Neutrophil (primary cell): ENCODE measurements around the gene PLA2G4C.

Experiments
- H3K27ac ChIP-seq: fragments of 200-600 bp; sonication (generic); 2 replicates; pipeline ENCODE4 v1.5.1; 2016; ENCODE audit warnings: mild to moderate bottlenecking, moderate library complexity
- H3K27me3 ChIP-seq: fragments of 200-600 bp; sonication (generic); 2 replicates; pipeline ENCODE4 v1.6.0; 2016; ENCODE audit warnings: mild to moderate bottlenecking
- H3K36me3 ChIP-seq: fragments of 200-600 bp; sonication (generic); 2 replicates; pipeline ENCODE4 v1.5.1; 2017
- H3K4me1 ChIP-seq, 2 experiments: fragments of 200-600 bp in 1 of 2; sonication (generic) in 1 of 2; 1 replicate in 1 of 2; 2 replicates in 1 of 2; pipeline versions ENCODE4 v1.5.1 to v1.6.1; 2013 to 2016; ENCODE audit warnings: low read depth in 1 of 2, low read length in 1 of 2, mild to moderate bottlenecking in 1 of 2, moderate library complexity in 1 of 2; ENCODE audit not compliant: control insufficient read depth in 1 of 2, insufficient read depth in 1 of 2
- H3K4me3 ChIP-seq, 2 experiments: fragments of 200-600 bp in 1 of 2; sonication (generic) in 1 of 2; 1 replicate in 1 of 2; 2 replicates in 1 of 2; pipeline ENCODE4 v1.5.1; 2013 to 2016; ENCODE audit warnings: low read depth in 1 of 2, low read length in 1 of 2, mild to moderate bottlenecking in 1 of 2, moderate library complexity in 1 of 2
- H3K9me3 ChIP-seq: fragments of 200-600 bp; sonication (generic); 2 replicates; pipeline ENCODE4 v1.5.1; 2016
- TF ChIP-seq, protein P1 (sequence below): fragments of 200-600 bp; sonication (generic); IDR thresholded peaks from 2 replicates; pipeline ENCODE4 v1.5.1; 2016; ENCODE audit warnings: antibody characterized with exemption

Gene PLA2G4C

DNA sequence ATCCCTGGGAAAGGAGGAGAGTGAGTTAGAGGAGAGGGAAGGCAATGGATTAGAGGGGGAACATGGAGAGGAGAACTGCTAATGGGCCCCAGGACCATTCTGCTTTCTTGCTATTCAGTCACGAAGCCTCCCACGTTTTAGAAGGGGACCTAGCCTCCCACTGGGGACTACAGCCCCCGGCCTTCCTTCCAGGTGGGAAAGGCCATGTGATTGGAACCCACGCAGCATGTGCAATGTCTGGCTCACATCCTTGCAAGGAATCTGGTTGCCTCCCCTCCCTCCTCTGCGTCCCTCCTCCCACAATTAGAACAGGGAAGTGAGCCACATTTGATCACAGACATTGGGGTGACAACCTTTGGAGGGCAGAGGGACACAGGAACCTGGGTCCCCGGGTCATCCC, 22.5 kb upstream of the PLA2G4C start:
- Histone ChIP-seq H3K27ac (no peak overlapping the region), H3K27me3 (no peaks in the 10 kb centered on the region), H3K36me3 (peaks cover 89% of the 10 kb centered on the region), H3K4me1 (no peaks in the 10 kb centered on the region), H3K4me3 (no peak overlapping the region), H3K9me3 (no peaks in the 10 kb centered on the region)
- TF ChIP-seq, protein P1, sequence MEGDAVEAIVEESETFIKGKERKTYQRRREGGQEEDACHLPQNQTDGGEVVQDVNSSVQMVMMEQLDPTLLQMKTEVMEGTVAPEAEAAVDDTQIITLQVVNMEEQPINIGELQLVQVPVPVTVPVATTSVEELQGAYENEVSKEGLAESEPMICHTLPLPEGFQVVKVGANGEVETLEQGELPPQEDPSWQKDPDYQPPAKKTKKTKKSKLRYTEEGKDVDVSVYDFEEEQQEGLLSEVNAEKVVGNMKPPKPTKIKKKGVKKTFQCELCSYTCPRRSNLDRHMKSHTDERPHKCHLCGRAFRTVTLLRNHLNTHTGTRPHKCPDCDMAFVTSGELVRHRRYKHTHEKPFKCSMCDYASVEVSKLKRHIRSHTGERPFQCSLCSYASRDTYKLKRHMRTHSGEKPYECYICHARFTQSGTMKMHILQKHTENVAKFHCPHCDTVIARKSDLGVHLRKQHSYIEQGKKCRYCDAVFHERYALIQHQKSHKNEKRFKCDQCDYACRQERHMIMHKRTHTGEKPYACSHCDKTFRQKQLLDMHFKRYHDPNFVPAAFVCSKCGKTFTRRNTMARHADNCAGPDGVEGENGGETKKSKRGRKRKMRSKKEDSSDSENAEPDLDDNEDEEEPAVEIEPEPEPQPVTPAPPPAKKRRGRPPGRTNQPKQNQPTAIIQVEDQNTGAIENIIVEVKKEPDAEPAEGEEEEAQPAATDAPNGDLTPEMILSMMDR: no peak

DNA sequence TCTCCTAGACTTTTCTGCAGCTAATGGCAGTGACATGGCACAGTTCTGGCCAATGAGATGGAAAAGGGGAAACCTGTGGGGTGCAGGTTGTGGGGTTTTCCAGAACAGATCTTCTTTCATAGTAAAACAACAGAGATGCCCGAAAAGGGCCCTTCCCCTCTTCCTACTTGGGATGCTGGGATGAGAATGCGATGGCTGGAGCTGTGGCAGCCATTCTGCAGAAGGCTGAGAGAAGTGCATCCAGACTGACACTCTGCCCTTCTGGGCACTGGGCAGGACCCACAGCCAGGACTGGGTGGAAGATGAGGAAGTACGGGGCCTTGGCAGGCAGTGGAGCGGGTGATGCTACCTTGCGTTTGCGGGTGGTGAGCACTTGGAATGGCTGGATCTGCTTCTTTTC, 16.9 kb upstream of the PLA2G4C start:
- TF ChIP-seq, protein P1: no peak
- Histone ChIP-seq H3K4me1 (no peaks in the 10 kb centered on the region), H3K36me3 (peaks cover 72% of the 10 kb centered on the region), H3K27me3 (no peaks in the 10 kb centered on the region), H3K4me3 (no peak overlapping the region), H3K27ac (no peak overlapping the region), H3K9me3 (no peaks in the 10 kb centered on the region)

DNA sequence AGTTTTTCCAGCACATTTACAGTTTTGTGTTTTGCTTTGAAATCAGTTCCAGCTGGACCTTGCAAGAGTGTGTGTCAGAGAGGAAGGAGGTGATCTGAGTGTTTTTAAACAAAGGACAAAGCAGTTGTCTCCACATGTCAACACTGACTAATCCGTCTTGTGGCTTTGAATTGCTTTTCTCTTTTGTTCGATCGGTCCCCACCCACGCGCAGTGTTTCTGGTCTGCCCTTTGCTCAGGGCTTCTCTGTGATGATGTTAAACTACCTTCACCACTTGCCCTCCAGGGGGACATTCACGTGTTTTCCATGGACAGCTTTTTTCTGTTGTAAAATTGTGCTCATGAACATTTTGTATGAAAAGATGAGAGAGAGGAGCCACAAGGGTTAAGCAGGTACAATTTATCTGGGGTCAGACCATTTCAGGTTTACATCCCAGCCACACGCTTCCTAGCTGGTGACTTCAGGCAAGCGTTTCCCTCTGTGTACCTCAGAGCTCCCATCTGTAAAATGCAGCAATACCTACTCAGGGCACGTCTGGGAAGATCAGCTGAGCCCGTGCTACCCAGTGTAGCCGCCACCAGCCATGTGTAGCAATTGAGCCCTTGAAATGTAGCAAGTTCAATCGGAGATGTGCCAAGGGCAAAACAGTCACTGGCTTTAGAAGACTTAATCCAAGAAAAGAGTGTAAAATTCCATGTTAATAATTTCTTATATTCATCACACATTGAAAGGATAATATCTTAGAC, 13.5 kb upstream of the PLA2G4C start:
- TF ChIP-seq, protein P1: no peak
- Histone ChIP-seq H3K36me3 (peaks cover 66% of the 10 kb centered on the region), H3K4me1 (no peaks in the 10 kb centered on the region), H3K4me3 (no peak overlapping the region), H3K27me3 (no peaks in the 10 kb centered on the region), H3K27ac (no peak overlapping the region), H3K9me3 (no peaks in the 10 kb centered on the region)

DNA sequence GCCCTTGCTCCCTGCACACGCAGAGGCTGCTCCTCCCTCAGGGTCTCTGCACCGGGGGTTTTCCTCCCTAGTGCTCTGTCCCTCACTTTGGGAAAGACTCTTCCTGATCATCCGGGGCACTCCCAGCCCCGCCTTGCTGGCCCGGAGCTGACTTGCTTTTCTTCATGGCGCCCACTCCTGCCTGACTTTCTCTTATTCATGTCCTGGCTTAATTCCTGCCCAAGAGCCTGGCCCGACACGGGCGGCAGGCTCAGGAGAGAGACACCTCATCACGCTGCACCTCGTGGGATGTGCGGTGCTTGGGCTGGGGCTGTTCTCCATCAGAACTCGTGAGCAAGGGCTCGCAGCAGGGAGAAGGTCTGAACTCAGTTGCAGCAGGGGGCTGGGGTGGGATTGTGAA, 11.8 kb upstream of the PLA2G4C start:
- Histone ChIP-seq H3K36me3 (peaks cover 59% of the 10 kb centered on the region), H3K4me3 (no peak overlapping the region), H3K27ac (no peak overlapping the region), H3K4me1 (no peaks in the 10 kb centered on the region), H3K9me3 (no peaks in the 10 kb centered on the region), H3K27me3 (no peaks in the 10 kb centered on the region)
- TF ChIP-seq, protein P1: no peak

DNA sequence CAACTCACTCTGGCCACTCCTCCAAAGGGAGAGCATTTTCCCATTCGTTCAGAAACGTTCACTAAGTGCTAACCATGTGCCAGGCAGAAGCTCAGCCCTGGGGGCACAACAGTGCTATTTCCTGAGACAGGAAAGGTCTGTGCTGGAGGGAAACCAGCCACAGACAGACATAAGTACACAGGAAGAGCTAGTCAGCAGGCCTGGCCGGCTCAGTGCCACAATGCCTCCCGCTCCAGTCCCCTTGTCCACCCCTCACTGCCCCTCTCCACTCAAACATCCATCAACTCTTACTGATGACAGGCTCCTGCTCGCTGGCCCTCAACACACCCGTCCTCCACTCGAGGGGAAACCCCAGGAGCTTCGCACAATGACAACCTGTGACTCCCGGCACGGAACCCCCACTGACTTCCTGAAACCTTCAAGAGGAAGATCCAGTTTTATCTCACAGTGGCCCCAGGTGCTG, 11.3 kb upstream of the PLA2G4C start:
- no peaks in the 10 kb centered on the region for H3K4me1 ChIP-seq
- no peak overlapping the region for H3K27ac ChIP-seq
- H3K9me3 ChIP-seq: no peaks in the 10 kb centered on the region
- H3K27me3 ChIP-seq: no peaks in the 10 kb centered on the region
- H3K4me3 ChIP-seq: no peak overlapping the region
- TF ChIP-seq, protein P1: no peak
- H3K36me3 ChIP-seq: peaks cover 58% of the 10 kb centered on the region
